Measurements from ENCODE around the gene ZDHHC13. TPM values are rescaled to one million over a fixed set of nuclear protein-coding genes. Genes with fewer than 3 reads are reported as not detected.

ZDHHC13 gene
- total and polyA plus RNA-seq, 9 of the 15 experiments (the other 6 are each of a cell fraction or from before 2014, with no cell fraction given) = 4.7 to 18.6 (median 10.0) TPM

DNA sequence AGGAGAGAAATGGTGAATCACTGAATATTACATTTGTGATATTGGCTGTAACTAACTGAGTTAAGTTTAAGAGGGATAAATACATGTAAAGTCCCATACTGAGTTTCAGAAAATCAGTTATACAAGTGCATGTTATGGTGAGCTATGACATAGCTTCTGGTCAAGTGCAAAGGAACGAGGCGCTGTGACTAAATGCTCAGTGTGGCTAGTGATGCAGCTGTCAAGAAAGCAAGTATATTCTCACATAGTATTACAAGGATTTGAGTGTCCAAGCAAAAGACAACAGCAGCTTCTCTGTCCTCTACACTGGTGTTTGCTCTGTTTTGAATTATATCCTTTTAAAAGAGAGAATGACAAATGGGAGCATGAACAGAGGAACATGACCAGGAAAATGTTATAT lies 44.7 kb downstream of the ZDHHC13 start:
- WGBS (ENCODE audit: insufficient coverage, low coverage, missing lambda C conversion rate) = 90% methylated on average over 2 of the region's 2 CpGs

More for the DNA sequence above, 44.7 kb downstream of the ZDHHC13 start:
- no peak for ATAC-seq
- Histone ChIP-seq H4K20me1 (replicated peaks; ENCODE audit: control insufficient read depth, insufficient read depth, low read length) (no peaks in the 10 kb centered on the region), H2AFZ (ENCODE audit: low read depth, low read length) (no peak overlapping the region), H3K27me3 (ENCODE audit: control insufficient read depth in 2 of 2, insufficient read depth in 2 of 2, low read length in 2 of 2) (no peaks in the 10 kb centered on the region), H3K79me2 (ENCODE audit: control insufficient read depth, insufficient read depth, low read length) (no peaks in the 10 kb centered on the region), H3K4me2 (ENCODE audit: insufficient read depth, low read length) (no peak overlapping the region), H3K9me1 (ENCODE audit: control insufficient read depth, insufficient read depth, low read length) (no peaks in the 10 kb centered on the region), H3K27ac (ENCODE audit: extremely low read depth, low read depth, low read length) (no peak overlapping the region), H3K4me1 (replicated peaks in 1 of 2; ENCODE audit: control insufficient read depth in 2 of 2, insufficient read depth in 2 of 2, low read length in 2 of 2) (no peaks in the 10 kb centered on the region; a peak in 1 of 5 replicates), H3K36me3 (ENCODE audit: control insufficient read depth, insufficient read depth, low read length) (peaks cover 32% of the 10 kb centered on the region), H3K9me3 (replicated peaks; ENCODE audit: control insufficient read depth, insufficient read depth, low read depth, low read length) (no peaks in the 10 kb centered on the region), H3K9ac (ENCODE audit: insufficient read depth in 1 of 2, low read depth in 2 of 2, low read length in 2 of 2) (no peak overlapping the region), H3K4me3 (no peak overlapping the region)
- in situ Hi-C loops (cut with MboI) = no loop called here
- ChIA-PET POLR2A (interaction anchor here (1.2 kb wide), 1 partner anchor 10 kb away, joined by 4 read pairs; no protein-coding TSS in a partner anchor), CTCF (ENCODE audit: low intra/inter-chr PET ratio) (no interaction called here)
- DNase-seq (ENCODE audit: extremely low read depth in 1 of 4, low spot score in 3 of 4) = no peak
- intact Hi-C loops (cut with micrococcal nuclease) = no loop called here
- FAIRE-seq = no peak
- TF ChIP-seq, protein P1, sequence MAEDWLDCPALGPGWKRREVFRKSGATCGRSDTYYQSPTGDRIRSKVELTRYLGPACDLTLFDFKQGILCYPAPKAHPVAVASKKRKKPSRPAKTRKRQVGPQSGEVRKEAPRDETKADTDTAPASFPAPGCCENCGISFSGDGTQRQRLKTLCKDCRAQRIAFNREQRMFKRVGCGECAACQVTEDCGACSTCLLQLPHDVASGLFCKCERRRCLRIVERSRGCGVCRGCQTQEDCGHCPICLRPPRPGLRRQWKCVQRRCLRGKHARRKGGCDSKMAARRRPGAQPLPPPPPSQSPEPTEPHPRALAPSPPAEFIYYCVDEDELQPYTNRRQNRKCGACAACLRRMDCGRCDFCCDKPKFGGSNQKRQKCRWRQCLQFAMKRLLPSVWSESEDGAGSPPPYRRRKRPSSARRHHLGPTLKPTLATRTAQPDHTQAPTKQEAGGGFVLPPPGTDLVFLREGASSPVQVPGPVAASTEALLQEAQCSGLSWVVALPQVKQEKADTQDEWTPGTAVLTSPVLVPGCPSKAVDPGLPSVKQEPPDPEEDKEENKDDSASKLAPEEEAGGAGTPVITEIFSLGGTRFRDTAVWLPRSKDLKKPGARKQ (CRISPR knock-in tag; IDR thresholded peaks at IDR 0.05) = no peak
- TF ChIP-seq HDAC3 (IDR thresholded peaks at IDR 0.05; ENCODE audit: borderline replicate concordance, partially characterized antibody) (no peak), FOXJ3 (CRISPR knock-in tag; IDR thresholded peaks at IDR 0.05) (no peak), ZKSCAN8 (CRISPR knock-in tag; IDR thresholded peaks at IDR 0.05) (no peak), RCOR1 (IDR thresholded peaks at IDR 0.05; ENCODE audit: borderline replicate concordance in 1 of 2, low read depth in 2 of 2, low read length in 2 of 2) (no peak), ZNF146 (CRISPR knock-in tag; IDR thresholded peaks at IDR 0.05; ENCODE audit: unreplicated experiment) (no peak), NCOR1 (IDR thresholded peaks at IDR 0.05) (no peak), GATAD2B (IDR thresholded peaks at IDR 0.05; ENCODE audit: borderline replicate concordance) (no peak), MTA3 (IDR thresholded peaks at IDR 0.05; ENCODE audit: borderline replicate concordance) (no peak), POLR2G (IDR thresholded peaks at IDR 0.05; ENCODE audit: low read depth, low read length) (no peak)
- TF ChIP-seq, protein P2, sequence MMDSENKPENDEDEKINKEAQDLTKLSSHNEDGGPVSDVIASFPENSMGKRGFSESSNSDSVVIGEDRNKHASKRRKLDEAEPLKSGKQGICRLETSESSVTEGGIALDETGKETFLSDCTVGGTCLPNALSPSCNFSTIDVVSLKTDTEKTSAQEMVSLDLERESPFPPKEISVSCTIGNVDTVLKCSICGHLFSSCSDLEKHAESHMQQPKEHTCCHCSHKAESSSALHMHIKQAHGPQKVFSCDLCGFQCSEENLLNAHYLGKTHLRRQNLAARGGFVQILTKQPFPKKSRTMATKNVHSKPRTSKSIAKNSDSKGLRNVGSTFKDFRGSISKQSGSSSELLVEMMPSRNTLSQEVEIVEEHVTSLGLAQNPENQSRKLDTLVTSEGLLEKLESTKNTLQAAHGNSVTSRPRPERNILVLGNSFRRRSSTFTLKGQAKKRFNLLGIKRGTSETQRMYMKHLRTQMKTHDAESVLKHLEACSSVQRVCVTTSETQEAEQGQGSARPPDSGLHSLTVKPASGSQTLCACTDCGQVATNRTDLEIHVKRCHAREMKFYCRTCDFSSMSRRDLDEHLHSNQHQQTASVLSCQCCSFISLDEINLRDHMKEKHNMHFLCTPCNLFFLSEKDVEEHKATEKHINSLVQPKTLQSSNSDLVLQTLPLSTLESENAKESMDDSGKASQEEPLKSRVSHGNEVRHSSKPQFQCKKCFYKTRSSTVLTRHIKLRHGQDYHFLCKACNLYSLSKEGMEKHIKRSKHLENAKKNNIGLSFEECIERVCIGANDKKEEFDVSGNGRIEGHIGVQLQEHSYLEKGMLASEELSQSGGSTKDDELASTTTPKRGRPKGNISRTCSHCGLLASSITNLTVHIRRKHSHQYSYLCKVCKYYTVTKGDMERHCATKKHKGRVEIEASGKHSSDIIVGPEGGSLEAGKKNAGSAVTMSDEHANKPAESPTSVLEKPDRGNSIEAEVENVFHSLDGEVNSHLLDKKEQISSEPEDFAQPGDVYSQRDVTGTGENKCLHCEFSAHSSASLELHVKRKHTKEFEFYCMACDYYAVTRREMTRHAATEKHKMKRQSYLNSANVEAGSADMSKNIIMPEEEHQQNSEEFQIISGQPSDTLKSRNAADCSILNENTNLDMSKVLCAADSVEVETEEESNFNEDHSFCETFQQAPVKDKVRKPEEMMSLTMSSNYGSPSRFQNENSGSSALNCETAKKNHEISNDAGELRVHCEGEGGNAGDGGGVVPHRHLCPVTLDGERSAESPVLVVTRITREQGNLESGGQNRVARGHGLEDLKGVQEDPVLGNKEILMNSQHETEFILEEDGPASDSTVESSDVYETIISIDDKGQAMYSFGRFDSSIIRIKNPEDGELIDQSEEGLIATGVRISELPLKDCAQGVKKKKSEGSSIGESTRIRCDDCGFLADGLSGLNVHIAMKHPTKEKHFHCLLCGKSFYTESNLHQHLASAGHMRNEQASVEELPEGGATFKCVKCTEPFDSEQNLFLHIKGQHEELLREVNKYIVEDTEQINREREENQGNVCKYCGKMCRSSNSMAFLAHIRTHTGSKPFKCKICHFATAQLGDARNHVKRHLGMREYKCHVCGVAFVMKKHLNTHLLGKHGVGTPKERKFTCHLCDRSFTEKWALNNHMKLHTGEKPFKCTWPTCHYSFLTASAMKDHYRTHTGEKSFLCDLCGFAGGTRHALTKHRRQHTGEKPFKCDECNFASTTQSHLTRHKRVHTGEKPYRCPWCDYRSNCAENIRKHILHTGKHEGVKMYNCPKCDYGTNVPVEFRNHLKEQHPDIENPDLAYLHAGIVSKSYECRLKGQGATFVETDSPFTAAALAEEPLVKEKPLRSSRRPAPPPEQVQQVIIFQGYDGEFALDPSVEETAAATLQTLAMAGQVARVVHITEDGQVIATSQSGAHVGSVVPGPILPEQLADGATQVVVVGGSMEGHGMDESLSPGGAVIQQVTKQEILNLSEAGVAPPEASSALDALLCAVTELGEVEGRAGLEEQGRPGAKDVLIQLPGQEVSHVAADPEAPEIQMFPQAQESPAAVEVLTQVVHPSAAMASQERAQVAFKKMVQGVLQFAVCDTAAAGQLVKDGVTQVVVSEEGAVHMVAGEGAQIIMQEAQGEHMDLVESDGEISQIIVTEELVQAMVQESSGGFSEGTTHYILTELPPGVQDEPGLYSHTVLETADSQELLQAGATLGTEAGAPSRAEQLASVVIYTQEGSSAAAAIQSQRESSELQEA (IDR thresholded peaks at IDR 0.05; ENCODE audit: low read depth) = no peak
- TF ChIP-seq, protein P3, sequence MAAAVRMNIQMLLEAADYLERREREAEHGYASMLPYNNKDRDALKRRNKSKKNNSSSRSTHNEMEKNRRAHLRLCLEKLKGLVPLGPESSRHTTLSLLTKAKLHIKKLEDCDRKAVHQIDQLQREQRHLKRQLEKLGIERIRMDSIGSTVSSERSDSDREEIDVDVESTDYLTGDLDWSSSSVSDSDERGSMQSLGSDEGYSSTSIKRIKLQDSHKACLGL (CRISPR knock-in tag; IDR thresholded peaks at IDR 0.05; ENCODE audit: borderline replicate concordance, poor library complexity, severe bottlenecking) = no peak
- BruUV-seq (replicated peaks) = no TSS peak

Measured in K562 (cell line).